ENCODE data around the gene CUL2.

DNA sequence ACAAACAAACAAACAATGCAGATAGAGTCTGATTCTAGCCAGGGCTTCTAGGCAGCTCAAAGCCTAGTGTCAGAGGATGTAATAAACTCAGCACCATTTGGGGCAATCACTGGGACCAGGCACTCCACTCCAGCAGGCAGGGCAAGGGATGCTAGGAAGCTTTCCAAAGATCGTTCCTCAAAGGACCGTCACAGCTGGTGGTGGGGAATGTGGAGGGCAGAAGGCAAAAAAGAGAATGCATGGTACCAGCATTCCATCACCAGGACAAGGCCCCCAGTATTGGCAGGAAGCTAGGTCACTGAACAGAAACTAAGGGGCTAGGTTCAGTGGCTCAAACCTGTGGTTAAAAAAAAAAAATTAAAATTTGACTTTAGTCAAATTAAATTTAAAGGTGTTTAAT, 94.2 kb downstream of the CUL2 start:
- TF ChIP-seq TAF1 (IDR thresholded peaks at IDR 0.05; ENCODE audit: borderline replicate concordance, insufficient read depth, low read length) (no peak), POLR2AphosphoS5 (IDR thresholded peaks at IDR 0.05; ENCODE audit: low read depth, low read length) (no peak), SIN3A (IDR thresholded peaks at IDR 0.05; ENCODE audit: borderline replicate concordance, insufficient read depth, low read length) (no peak)
- TF ChIP-seq, protein P1, sequence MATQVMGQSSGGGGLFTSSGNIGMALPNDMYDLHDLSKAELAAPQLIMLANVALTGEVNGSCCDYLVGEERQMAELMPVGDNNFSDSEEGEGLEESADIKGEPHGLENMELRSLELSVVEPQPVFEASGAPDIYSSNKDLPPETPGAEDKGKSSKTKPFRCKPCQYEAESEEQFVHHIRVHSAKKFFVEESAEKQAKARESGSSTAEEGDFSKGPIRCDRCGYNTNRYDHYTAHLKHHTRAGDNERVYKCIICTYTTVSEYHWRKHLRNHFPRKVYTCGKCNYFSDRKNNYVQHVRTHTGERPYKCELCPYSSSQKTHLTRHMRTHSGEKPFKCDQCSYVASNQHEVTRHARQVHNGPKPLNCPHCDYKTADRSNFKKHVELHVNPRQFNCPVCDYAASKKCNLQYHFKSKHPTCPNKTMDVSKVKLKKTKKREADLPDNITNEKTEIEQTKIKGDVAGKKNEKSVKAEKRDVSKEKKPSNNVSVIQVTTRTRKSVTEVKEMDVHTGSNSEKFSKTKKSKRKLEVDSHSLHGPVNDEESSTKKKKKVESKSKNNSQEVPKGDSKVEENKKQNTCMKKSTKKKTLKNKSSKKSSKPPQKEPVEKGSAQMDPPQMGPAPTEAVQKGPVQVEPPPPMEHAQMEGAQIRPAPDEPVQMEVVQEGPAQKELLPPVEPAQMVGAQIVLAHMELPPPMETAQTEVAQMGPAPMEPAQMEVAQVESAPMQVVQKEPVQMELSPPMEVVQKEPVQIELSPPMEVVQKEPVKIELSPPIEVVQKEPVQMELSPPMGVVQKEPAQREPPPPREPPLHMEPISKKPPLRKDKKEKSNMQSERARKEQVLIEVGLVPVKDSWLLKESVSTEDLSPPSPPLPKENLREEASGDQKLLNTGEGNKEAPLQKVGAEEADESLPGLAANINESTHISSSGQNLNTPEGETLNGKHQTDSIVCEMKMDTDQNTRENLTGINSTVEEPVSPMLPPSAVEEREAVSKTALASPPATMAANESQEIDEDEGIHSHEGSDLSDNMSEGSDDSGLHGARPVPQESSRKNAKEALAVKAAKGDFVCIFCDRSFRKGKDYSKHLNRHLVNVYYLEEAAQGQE (IDR thresholded peaks at IDR 0.05; ENCODE audit: insufficient read depth in 1 of 2, low read depth in 2 of 2, low read length in 2 of 2), result no peak
